Measurements from ENCODE around the gene ENTPD1.

DNA sequence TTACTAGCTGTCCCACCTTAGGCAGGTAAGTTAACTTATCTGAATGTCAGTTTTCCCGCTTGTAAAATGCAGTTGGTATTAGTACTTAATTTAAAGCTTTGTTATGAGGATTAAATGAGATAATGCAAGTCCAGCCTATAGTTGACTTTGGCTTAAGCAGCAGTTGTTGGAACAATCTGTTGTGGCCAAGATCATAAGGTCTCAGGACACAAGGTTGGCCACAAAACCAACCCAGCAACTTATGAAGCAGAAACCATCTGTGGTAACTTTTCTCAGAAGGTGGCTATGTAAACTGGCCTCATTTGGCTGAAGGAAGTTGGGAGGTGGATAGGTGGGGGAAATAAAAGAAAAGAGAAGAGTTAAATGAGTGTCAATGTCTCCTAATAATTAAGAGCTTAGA lies 29.4 kb downstream of the ENTPD1 start:
- TF ChIP-seq, protein P1, sequence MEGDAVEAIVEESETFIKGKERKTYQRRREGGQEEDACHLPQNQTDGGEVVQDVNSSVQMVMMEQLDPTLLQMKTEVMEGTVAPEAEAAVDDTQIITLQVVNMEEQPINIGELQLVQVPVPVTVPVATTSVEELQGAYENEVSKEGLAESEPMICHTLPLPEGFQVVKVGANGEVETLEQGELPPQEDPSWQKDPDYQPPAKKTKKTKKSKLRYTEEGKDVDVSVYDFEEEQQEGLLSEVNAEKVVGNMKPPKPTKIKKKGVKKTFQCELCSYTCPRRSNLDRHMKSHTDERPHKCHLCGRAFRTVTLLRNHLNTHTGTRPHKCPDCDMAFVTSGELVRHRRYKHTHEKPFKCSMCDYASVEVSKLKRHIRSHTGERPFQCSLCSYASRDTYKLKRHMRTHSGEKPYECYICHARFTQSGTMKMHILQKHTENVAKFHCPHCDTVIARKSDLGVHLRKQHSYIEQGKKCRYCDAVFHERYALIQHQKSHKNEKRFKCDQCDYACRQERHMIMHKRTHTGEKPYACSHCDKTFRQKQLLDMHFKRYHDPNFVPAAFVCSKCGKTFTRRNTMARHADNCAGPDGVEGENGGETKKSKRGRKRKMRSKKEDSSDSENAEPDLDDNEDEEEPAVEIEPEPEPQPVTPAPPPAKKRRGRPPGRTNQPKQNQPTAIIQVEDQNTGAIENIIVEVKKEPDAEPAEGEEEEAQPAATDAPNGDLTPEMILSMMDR (IDR thresholded peaks at IDR 0.05 in 2 of 3, conservative IDR thresholded peaks at IDR 0.05 in 1 of 3; ENCODE audit: insufficient read depth in 2 of 3, low read depth in 1 of 3, low read length in 3 of 3): no peak
- TF ChIP-seq SP1 (CRISPR knock-in tag; IDR thresholded peaks at IDR 0.05) (no peak), CAMTA2 (CRISPR knock-in tag; conservative IDR thresholded peaks at IDR 0.05) (no peak), SAFB (IDR thresholded peaks at IDR 0.05; ENCODE audit: borderline replicate concordance, low read depth, low read length) (no peak)
- TF ChIP-seq, protein P2, sequence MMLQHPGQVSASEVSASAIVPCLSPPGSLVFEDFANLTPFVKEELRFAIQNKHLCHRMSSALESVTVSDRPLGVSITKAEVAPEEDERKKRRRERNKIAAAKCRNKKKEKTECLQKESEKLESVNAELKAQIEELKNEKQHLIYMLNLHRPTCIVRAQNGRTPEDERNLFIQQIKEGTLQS (IDR thresholded peaks at IDR 0.05): no peak
- TF ChIP-seq, protein P2 (CRISPR knock-in tag; conservative IDR thresholded peaks at IDR 0.05): no peak

All from K562 (cell line).